ENCODE data around the gene JAGN1.
"Not testable (repeated sequence)": the region's sequence is repeated elsewhere in the genome, so short reads cannot be mapped to it uniquely, and the experiment has no call there.

Gene JAGN1

GRCh38 chr3:9899289-9899791 is 8.9 kb downstream of the JAGN1 start:
- DNase-seq: no peak

GRCh38 chr3:9900965-9901415 is 10.6 kb downstream of the JAGN1 start:
- DNase-seq: not testable (repeated sequence)

DNA sequence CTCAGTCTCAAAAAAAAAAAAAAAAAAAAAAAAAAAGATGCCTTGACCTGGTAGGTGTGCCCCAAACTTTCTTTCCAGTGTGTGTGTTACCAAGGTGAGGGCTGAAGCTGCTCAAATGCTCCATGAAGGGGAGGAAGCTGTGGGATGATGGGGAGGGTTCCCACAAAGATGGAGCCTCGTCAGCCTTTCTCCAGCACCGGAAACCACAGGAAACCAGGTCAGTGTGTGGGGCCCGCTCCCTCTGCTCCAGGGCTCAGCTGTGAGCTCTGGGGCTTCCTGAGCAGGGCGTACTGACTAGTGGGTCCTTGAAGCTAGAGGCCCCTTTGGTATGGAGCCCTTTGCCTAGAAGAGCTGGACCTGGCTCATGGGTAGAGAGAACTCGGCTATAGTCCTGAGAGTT is 11.6 kb downstream of the JAGN1 start:
- peak; percentile 55 for DNase-seq

- no peak for DNase-seq
Observed at GRCh38 chr3:9902372-9903237, 12.2 kb downstream of the JAGN1 start, which contains the start of gene IL17RE. Gene IL17RE, plus strand, starts transcription at chr3:9902848. Its CDS starts 85 bp downstream, at chr3:9902933.

DNA sequence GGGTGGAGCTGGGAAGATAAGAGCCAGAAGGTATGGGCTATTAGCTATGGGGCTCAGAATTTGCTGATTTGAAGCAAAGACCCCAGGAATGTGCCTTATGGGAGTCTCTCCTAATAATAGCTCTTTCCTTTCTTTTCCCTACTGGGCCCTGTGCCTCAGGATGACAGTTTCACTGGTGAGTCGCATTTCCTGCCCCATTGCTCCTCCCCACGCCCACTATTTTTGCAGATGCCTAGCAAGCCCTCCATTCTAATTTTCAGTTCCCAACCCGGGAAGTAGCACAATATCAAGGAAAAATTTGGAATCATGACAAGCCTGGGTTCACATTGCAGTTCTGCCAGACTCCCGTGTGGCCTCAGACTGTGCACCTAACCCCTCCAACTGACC is 12.8 kb downstream of the JAGN1 start:
- DNase-seq: no peak

DNA sequence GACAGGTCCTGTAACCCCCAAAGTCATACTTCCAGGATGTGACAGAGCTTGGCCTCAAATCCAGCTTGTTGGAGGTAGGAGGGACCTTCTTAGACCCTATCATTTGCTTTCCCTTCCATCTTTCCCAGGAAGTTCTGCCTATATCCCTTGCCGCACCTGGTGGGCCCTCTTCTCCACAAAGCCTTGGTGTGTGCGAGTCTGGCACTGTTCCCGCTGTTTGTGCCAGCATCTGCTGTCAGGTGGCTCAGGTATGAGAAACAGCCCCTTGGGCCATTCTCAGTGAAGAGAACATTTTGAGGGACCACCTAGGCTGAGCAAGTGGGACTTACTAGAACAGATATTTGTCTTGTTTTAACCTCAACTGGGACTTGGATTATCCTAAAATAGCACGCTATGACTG is 13.5 kb downstream of the JAGN1 start:
- no peak for DNase-seq

- DNase-seq: no peak
Observed at GRCh38 chr3:9906480-9906879, 16.1 kb downstream of the JAGN1 start.

DNA sequence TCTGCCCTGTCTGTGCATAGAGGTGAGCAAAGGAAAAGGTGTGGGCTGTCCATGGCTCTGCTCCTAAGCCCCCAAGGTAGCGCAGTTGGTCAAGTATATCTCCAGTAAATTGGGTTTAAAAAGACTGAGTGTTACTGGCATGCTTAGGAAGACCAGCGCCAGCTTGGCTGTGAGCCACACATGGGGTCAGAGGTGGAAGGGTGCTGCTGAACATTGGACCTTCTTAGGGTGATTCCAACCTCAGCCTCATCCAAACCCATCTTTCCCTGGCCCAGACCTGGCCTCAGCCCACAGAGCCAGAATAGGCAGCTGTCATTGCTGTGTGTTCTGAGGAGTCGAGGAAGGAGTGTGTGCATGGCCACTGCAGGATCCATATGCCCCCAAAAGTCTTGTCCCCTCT is 17.9 kb downstream of the JAGN1 start:
- no peak for DNase-seq

GRCh38 chr3:9909221-9910013 is 19.0 kb downstream of the JAGN1 start:
- DNase-seq: no peak

DNA sequence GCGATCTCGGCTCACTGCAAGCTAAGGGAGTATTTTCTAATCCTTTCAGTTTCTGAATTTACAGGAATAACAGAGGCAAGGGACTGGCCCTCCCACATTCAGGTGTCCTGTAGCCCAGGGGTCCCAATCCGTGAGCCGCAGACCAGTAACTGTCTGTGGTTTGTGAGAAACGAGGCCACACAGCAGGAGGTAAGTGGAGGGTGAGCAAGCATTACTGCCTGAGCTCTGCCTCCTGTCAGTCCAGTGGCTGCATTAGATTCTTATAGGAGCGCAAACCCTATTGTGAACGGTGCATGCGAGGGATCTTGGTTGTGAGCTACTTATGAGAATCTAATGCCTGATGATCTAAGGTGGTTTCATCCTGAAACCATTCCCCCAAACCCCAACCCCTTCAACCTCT is 21.5 kb downstream of the JAGN1 start:
- DNase-seq: no peak

- DNase-seq: no peak
Observed at GRCh38 chr3:9912294-9912935, 22.0 kb downstream of the JAGN1 start.

DNA sequence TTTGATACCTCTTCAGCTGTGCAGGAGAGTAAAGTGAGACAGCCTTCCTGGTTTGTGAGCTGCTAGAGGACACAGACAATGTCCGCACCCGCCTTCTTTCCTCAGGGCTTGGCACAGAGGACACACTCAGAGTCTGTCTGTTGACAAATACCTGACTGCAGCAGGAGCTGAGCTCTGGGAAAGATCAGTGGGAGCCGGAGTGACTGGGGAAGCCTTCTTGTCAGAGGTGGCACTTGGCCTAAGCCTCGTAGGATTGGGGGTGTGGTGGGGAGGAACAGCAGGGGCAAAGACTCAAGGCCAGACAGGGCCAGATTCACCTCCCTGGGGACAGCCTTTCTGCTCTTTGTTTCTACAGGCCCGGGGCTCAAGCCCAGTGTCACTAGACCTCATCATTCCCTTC is 23.2 kb downstream of the JAGN1 start:
- DNase-seq: no peak

DNA sequence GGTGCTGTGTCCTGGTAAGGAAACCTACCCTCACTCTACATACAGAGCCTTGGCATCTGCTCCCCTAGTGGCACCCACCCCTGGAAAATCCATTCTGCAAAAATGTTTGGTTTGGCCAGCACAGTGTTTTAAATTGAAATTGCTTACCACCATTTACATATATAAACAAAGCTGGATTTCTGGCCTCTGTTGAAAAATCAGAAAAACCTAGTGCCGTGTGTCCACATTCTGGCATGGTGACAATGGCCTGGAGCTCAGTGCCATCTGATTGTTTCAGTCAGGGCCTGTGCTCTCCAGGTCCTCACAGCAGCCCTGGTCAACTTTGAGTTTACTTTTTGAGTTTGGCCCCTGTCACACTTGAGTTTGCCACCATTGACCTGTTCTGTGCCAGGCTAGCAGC is 23.6 kb downstream of the JAGN1 start:
- DNase-seq: no peak

DNA sequence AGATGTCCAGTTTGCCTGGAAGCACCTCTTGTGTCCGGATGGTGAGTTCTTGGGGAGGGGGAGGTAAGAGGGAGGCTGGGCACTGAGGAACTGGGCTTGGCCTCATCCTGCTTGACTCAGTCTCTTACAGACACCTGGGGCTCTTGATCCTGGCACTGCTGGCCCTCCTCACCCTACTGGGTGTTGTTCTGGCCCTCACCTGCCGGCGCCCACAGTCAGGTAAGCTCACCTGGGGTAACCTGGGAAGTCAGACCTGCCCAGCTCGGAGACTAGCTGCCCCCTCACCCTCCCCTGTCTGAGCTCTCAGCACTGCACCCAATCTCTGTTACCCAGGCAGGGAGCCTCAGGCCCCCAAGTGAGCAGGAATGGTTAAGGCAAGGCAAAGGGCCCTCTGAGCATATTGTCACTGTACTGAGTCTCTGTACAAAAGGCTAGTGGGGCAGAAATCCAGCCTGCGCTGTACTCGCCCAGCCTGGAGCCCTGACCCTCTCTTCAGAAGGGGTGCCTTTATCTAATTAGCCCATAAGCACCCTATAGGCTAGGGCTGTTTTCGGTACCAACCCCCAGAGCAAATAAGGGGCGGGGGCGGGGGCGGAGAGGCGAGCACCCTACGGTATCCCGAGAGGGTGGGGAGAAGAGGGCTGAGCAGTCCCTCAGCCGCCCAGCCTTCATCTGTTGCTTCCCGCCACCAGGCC is 24.3 kb downstream of the JAGN1 start:
- no peak for DNase-seq

DNA sequence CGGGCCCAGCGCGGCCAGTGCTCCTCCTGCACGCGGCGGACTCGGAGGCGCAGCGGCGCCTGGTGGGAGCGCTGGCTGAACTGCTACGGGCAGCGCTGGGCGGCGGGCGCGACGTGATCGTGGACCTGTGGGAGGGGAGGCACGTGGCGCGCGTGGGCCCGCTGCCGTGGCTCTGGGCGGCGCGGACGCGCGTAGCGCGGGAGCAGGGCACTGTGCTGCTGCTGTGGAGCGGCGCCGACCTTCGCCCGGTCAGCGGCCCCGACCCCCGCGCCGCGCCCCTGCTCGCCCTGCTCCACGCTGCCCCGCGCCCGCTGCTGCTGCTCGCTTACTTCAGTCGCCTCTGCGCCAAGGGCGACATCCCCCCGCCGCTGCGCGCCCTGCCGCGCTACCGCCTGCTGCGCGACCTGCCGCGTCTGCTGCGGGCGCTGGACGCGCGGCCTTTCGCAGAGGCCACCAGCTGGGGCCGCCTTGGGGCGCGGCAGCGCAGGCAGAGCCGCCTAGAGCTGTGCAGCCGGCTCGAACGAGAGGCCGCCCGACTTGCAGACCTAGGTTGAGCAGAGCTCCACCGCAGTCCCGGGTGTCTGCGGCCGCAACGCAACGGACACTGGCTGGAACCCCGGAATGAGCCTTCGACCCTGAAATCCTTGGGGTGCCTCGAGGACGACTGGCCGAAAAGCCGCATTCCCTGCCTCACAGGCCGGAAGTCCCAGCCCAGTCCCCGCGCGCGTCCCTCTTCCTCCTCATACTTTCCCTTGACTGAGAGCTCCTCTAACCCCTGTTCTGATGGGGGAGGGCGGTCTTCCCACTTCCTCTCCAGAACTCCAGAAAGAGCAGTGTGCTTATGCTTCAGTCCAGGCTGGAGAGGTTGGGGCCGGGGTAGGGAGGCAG is 25.1 kb downstream of the JAGN1 start:
- peak; percentile 57 for DNase-seq

DNA sequence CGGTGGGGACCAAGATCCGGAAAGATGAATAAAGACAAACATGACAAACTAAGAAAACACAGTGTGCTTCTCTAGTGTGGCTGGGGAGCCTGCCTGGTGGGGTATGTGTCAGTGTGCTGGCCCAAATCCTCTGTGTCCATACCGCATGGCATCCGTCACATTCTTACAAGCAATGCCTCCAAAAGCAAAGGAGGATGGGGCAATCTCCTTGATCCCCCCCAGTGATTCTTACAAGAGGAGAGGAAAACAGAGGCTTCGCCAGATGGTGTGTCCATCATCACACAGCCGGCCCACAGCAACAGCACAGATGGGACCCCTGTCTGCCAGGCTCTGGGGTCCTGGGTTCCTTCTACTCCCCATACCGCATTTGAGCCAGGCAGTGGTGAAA is 25.9 kb downstream of the JAGN1 start:
- DNase-seq: no peak

- DNase-seq: peak; percentile 62
Observed at GRCh38 chr3:9916734-9917680, 26.6 kb downstream of the JAGN1 start, which contains the start of gene IL17RC. Gene IL17RC, plus strand, starts transcription at chr3:9917098. Its CDS starts 218 bp downstream, at chr3:9917316.

GRCh38 chr3:9917820-9918219 is 27.4 kb downstream of the JAGN1 start:
- DNase-seq: no peak

DNA sequence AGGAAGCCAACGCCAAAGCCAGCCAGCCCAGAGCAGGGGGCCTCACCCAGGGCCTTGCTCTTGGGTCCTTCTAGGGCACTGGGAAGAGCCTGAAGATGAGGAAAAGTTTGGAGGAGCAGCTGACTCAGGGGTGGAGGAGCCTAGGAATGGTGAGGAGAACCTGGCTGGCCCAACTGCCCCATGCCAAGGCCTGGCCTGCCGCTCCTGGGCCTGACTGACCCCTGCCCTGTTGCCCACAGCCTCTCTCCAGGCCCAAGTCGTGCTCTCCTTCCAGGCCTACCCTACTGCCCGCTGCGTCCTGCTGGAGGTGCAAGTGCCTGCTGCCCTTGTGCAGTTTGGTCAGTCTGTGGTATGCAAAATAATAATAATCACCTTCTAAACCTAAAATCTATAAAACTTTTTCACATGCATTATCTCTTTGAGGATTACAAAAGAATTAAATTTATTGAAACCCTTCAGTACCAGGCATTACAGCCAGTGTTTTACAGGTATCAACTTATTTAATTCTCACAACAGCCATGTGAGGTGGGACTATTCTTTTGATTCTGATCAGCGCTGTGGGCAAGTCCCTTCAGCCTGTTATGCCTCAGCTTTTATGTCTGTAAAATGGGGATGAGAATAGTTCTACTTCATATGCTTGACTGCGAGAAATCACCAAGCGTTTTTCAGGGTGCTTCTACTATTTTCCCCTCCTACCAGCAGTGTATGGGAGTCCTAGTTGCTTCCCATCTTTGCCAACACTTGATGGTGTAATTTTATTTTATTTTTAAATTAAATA is 28.0 kb downstream of the JAGN1 start:
- no peak for DNase-seq
